ENCODE results near the gene ZNF184. TPM values are rescaled to one million over a fixed set of nuclear protein-coding genes. Genes with fewer than 3 reads are reported as not detected.
A peak's percentile ranks its signal among the peaks of the same experiment; 100 is the strongest.

ZNF184 gene
- total and polyA plus RNA-seq, 8 donors = 6.0 to 21.2 (median 16.1) TPM

DNA sequence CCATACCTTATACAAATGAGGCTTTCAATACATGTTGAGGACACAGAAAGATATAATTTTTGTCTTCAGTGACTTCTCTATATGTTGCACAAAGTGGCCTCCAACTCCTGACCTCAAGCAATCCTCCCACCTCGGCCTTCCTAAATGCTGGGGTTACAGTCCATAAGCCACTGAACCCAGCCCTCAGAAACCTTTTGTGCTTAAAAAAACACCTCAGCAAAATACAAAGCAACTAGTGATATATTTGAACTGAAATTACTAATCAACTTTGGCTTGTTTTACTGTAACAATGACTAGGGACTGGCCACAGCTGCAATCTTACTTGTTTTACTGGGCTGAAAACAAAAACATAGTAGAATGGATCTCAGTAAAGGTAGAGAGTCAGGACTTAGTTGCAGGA lies 3.2 kb upstream of the ZNF184 start:
- Histone ChIP-seq H3K4me1 (peaks cover 4 to 22% of the 10 kb centered on the region in 2 donors), H3K9me3 (no peaks in the 10 kb centered on the region), H3K27me3 (no peaks in the 10 kb centered on the region), H3K4me3 (no peak overlapping the region), H3K27ac (no peak overlapping the region), H3K36me3 (no peaks in the 10 kb centered on the region)
- intact Hi-C loops (cut with DNase I) = no loop called here
- ATAC-seq = no peak
- no peak for DNase-seq
- TF ChIP-seq, protein P1, sequence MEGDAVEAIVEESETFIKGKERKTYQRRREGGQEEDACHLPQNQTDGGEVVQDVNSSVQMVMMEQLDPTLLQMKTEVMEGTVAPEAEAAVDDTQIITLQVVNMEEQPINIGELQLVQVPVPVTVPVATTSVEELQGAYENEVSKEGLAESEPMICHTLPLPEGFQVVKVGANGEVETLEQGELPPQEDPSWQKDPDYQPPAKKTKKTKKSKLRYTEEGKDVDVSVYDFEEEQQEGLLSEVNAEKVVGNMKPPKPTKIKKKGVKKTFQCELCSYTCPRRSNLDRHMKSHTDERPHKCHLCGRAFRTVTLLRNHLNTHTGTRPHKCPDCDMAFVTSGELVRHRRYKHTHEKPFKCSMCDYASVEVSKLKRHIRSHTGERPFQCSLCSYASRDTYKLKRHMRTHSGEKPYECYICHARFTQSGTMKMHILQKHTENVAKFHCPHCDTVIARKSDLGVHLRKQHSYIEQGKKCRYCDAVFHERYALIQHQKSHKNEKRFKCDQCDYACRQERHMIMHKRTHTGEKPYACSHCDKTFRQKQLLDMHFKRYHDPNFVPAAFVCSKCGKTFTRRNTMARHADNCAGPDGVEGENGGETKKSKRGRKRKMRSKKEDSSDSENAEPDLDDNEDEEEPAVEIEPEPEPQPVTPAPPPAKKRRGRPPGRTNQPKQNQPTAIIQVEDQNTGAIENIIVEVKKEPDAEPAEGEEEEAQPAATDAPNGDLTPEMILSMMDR (IDR thresholded peaks at IDR 0.05) = no peak

DNA sequence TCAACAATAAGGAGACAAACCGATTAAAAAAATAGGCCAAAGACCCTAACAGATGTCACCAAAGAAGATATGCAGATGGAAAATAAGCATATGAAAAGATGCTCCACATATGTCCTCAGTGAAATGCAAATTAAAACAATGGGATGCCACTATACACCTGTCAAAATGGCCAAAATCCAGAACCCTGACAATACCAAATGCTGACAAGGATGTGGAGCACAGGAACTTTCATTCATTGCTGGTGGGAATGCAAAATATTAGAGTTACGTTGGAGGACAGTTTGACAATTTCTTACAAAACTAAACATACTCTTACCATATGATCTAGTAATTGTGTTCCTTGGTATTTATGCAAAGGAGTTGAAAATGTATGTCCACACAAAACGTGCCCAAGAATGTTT lies 1.8 kb upstream of the ZNF184 start:
- ATAC-seq = no peak
- Histone ChIP-seq H3K9me3 (no peaks in the 10 kb centered on the region), H3K27me3 (no peaks in the 10 kb centered on the region), H3K36me3 (peaks cover 0 to 5% of the 10 kb centered on the region in 2 donors), H3K27ac (no peak overlapping the region), H3K4me3 (no peak overlapping the region), H3K4me1 (peaks cover 7 to 23% of the 10 kb centered on the region in 2 donors)
- DNase-seq = no peak
- TF ChIP-seq, protein P1 (IDR thresholded peaks at IDR 0.05) = no peak
- intact Hi-C loops (cut with DNase I) = no loop called here

DNA sequence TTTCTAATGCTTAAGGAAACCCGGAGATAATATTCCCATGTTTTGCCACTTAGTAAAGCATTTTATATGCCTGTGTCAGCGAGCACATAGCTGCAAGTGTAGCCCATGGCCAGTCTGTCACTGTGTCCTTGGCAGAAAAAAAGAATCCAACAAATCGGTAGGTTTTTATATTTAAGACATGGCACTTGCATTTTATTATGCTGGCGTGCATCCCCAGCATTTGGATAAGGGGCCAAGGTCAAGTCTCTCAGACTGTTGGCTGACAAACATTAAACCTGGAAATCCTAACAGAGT lies 1.2 kb upstream of the ZNF184 start:
- Histone ChIP-seq H3K4me3 (peak overlapping the region in 1 of 2 donors; percentile 65), H3K27ac (no peak overlapping the region), H3K36me3 (peaks cover 0 to 11% of the 10 kb centered on the region in 2 donors), H3K9me3 (no peaks in the 10 kb centered on the region), H3K27me3 (no peaks in the 10 kb centered on the region), H3K4me1 (peaks cover 7 to 23% of the 10 kb centered on the region in 2 donors)
- no peak for ATAC-seq
- intact Hi-C loops (cut with DNase I) = no loop called here
- DNase-seq = no peak
- TF ChIP-seq, protein P1 (IDR thresholded peaks at IDR 0.05) = no peak

DNA sequence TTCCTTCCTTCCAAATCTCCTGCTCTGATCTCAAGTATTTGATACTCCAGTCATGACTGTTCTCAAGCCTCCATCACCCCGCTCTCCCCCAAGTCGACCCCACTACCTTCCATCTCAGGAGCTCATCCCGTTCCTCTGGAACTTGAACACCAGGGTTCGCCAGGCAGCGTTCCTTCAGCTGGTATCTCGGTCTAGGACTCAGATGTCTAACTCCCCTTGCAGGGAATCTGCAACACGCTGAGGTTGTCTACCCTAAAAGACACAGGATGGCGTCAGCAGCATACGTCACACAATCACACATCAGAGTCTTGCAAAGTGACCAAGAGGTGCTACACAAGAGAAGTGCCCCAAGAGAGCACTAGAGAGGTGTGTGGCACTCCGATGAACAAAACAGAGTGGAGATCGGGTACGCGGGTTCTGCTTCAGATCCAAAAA lies 706 bp downstream of the ZNF184 start:
- TF ChIP-seq, protein P1 (IDR thresholded peaks at IDR 0.05) = no peak
- Histone ChIP-seq H3K27me3 (no peaks in the 10 kb centered on the region), H3K36me3 (peaks cover 0 to 24% of the 10 kb centered on the region in 2 donors), H3K27ac (peak overlapping the region; percentile 86 to 90), H3K9me3 (no peaks in the 10 kb centered on the region), H3K4me1 (peaks cover 7 to 11% of the 10 kb centered on the region in 2 donors), H3K4me3 (peak overlapping the region; percentile 65 to 67)
- ATAC-seq (peak; percentile 70), DNase-seq (peak in 3 of 4 donors; percentile 62 to 86 (median 71))
- intact Hi-C loops (cut with DNase I) = no loop called here

DNA sequence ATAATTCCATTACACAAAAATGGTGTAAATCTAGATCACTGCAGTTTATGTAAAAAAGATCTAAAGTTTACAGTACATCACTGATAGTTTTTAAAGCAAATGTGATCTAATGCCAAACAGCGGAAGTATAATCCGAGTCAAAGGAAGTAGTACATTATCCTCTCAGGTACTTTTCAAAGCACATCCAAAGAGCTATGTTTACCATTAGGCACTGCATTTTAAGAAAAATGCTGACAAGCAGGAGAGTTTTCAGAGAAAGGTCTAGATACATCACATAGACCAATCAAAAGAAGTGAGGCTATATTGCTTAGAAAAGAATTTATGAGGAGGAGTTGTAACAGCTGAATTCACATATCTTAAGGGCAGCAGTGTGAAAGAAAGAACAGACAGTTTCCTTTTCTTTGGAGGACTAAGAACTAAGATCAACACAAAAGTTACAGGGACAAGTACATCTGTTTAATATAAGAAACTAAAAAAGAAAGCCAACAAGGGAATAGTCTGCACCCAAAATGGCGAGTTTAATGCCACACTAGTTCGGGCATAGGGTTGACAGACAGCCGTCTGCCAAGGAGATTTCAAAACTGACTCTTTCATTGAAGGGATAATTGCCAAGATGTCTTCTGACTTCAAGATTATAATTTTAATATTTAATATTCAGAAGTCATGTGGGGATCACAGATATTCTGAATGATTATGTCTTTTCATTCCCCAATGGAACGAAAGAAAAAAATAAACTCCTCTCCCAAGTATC lies 1.4 kb downstream of the ZNF184 start:
- H3K27ac ChIP-seq = peak overlapping the region; percentile 86 to 90
- peaks cover 7 to 11% of the 10 kb centered on the region in 2 donors for H3K4me1 ChIP-seq
- DNase-seq (no peak), ATAC-seq (no peak)
- no peaks in the 10 kb centered on the region for H3K9me3 ChIP-seq
- TF ChIP-seq, protein P1 (IDR thresholded peaks at IDR 0.05) = no peak
- peak overlapping the region; percentile 65 to 67 for H3K4me3 ChIP-seq
- no peaks in the 10 kb centered on the region for H3K27me3 ChIP-seq
- intact Hi-C loops (cut with DNase I) = no loop called here
- peaks cover 0 to 31% of the 10 kb centered on the region in 2 donors for H3K36me3 ChIP-seq

Data from left lung (tissue), 10 donors.